ENCODE results near the gene SLC37A2.

GRCh38 chr11:125084761-125085231, 21.7 kb downstream of the SLC37A2 start:
- TF ChIP-seq, protein P1, sequence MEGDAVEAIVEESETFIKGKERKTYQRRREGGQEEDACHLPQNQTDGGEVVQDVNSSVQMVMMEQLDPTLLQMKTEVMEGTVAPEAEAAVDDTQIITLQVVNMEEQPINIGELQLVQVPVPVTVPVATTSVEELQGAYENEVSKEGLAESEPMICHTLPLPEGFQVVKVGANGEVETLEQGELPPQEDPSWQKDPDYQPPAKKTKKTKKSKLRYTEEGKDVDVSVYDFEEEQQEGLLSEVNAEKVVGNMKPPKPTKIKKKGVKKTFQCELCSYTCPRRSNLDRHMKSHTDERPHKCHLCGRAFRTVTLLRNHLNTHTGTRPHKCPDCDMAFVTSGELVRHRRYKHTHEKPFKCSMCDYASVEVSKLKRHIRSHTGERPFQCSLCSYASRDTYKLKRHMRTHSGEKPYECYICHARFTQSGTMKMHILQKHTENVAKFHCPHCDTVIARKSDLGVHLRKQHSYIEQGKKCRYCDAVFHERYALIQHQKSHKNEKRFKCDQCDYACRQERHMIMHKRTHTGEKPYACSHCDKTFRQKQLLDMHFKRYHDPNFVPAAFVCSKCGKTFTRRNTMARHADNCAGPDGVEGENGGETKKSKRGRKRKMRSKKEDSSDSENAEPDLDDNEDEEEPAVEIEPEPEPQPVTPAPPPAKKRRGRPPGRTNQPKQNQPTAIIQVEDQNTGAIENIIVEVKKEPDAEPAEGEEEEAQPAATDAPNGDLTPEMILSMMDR (IDR thresholded peaks at IDR 0.05), result no peak
- no peak for TF ChIP-seq ZFX (IDR thresholded peaks at IDR 0.05; ENCODE audit: borderline replicate concordance)

Data from 22Rv1 (cell line).